Measurements from ENCODE around the gene FIBCD1. TPM values are rescaled to one million over a fixed set of nuclear protein-coding genes. Genes with fewer than 3 reads are reported as not detected.

FIBCD1 gene
- total RNA-seq, 1 donor from 2014 or later = 0.53 TPM

- Mint-ChIP-seq H3K4me3 (no peak overlapping the region), H3K27ac (no peak overlapping the region), H3K4me1 (ENCODE audit: unreplicated experiment) (peaks cover 57% of the 10 kb centered on the region), H3K27me3 (no peaks in the 10 kb centered on the region), H3K36me3 (peaks cover 36% of the 10 kb centered on the region), H3K9me3 (no peaks in the 10 kb centered on the region)
- no peak for DNase-seq (ENCODE audit: extremely low spot score, unreplicated experiment)
- TF ChIP-seq CTCF (conservative IDR thresholded peaks at IDR 0.05) = no peak
Measured at GRCh38 chr9:130861372-130862180, 77.5 kb downstream of the FIBCD1 start.

- H3K9me3 Mint-ChIP-seq = no peaks in the 10 kb centered on the region
- no peak for TF ChIP-seq CTCF (conservative IDR thresholded peaks at IDR 0.05)
- H3K27ac Mint-ChIP-seq = peak overlapping the region; percentile 57
- peaks cover 35% of the 10 kb centered on the region for H3K36me3 Mint-ChIP-seq
- H3K4me1 Mint-ChIP-seq (ENCODE audit: unreplicated experiment) = peaks cover 52% of the 10 kb centered on the region
- H3K27me3 Mint-ChIP-seq = no peaks in the 10 kb centered on the region
- no peak overlapping the region for H3K4me3 Mint-ChIP-seq
- DNase-seq (ENCODE audit: extremely low spot score, unreplicated experiment) = no peak
Measured at GRCh38 chr9:130860458-130861316, 78.4 kb downstream of the FIBCD1 start.

GRCh38 chr9:130858739-130859705 is 80.0 kb downstream of the FIBCD1 start:
- Mint-ChIP-seq H3K4me1 (ENCODE audit: unreplicated experiment) (peaks cover 52% of the 10 kb centered on the region), H3K9me3 (no peaks in the 10 kb centered on the region), H3K27me3 (no peaks in the 10 kb centered on the region), H3K27ac (no peak overlapping the region), H3K36me3 (peaks cover 43% of the 10 kb centered on the region), H3K4me3 (no peak overlapping the region)
- DNase-seq (ENCODE audit: extremely low spot score, unreplicated experiment) = no peak
- TF ChIP-seq CTCF (conservative IDR thresholded peaks at IDR 0.05) = no peak

- H3K9me3 Mint-ChIP-seq = no peaks in the 10 kb centered on the region
- H3K4me1 Mint-ChIP-seq (ENCODE audit: unreplicated experiment) = peaks cover 45% of the 10 kb centered on the region
- no peak for TF ChIP-seq CTCF (conservative IDR thresholded peaks at IDR 0.05)
- H3K27ac Mint-ChIP-seq = no peak overlapping the region
- H3K4me3 Mint-ChIP-seq = no peak overlapping the region
- H3K36me3 Mint-ChIP-seq = peaks cover 36% of the 10 kb centered on the region
- H3K27me3 Mint-ChIP-seq = no peaks in the 10 kb centered on the region
- DNase-seq (ENCODE audit: extremely low spot score, unreplicated experiment) = no peak
Measured at GRCh38 chr9:130857864-130858738, 80.9 kb downstream of the FIBCD1 start.
